ENCODE results near the gene CNTFR.

- TF ChIP-seq ZBTB33 (IDR thresholded peaks at IDR 0.05) (no peak), RXRA (IDR thresholded peaks at IDR 0.05) (no peak), CTCF (IDR thresholded peaks at IDR 0.05; ENCODE audit: low read depth, low read length, missing input control) (no peak)
Observed at GRCh38 chr9:34578241-34579103, 11.1 kb downstream of the CNTFR start.

Measured in liver (tissue), 3 donors.